ENCODE data around the gene CUBN. TPM values are rescaled to one million over a fixed set of nuclear protein-coding genes. Genes with fewer than 3 reads are reported as not detected.

The CUBN gene
- total RNA-seq, 6 experiments from 2014 or later = 0.43 to 1.7 (median 1.2) TPM

GRCh38 chr10:16991011-16991410 lies 138.6 kb downstream of the CUBN start:
- peak overlapping the region; percentile 23; the same call in 1 of the 2 replicates for H3K4me3 Mint-ChIP-seq
- DNase-seq = no peak
- no peaks in the 10 kb centered on the region; the same call in 1 of the 2 replicates for H3K27me3 Mint-ChIP-seq (ENCODE audit: insufficient read depth)
- TF ChIP-seq, protein P1, sequence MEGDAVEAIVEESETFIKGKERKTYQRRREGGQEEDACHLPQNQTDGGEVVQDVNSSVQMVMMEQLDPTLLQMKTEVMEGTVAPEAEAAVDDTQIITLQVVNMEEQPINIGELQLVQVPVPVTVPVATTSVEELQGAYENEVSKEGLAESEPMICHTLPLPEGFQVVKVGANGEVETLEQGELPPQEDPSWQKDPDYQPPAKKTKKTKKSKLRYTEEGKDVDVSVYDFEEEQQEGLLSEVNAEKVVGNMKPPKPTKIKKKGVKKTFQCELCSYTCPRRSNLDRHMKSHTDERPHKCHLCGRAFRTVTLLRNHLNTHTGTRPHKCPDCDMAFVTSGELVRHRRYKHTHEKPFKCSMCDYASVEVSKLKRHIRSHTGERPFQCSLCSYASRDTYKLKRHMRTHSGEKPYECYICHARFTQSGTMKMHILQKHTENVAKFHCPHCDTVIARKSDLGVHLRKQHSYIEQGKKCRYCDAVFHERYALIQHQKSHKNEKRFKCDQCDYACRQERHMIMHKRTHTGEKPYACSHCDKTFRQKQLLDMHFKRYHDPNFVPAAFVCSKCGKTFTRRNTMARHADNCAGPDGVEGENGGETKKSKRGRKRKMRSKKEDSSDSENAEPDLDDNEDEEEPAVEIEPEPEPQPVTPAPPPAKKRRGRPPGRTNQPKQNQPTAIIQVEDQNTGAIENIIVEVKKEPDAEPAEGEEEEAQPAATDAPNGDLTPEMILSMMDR (IDR thresholded peaks at IDR 0.05) = no peak
- H3K36me3 Mint-ChIP-seq (ENCODE audit: low read depth) = peaks cover 12% of the 10 kb centered on the region
- H3K27ac Mint-ChIP-seq = peak overlapping the region; percentile 40; the same call in 1 of the 2 replicates
- no peaks in the 10 kb centered on the region for H3K9me3 Mint-ChIP-seq
- H3K4me1 Mint-ChIP-seq (ENCODE audit: low read depth) = peaks cover 92% of the 10 kb centered on the region

- peak overlapping the region; percentile 76 for H3K27ac Mint-ChIP-seq
- TF ChIP-seq, protein P1 (IDR thresholded peaks at IDR 0.05) = peak; percentile 68
- H3K36me3 Mint-ChIP-seq (ENCODE audit: low read depth) = peaks cover 12% of the 10 kb centered on the region
- H3K4me1 Mint-ChIP-seq (ENCODE audit: low read depth) = peaks cover 92% of the 10 kb centered on the region
- peak overlapping the region; percentile 21 for H3K4me3 Mint-ChIP-seq
- H3K27me3 Mint-ChIP-seq (ENCODE audit: insufficient read depth) = no peaks in the 10 kb centered on the region; the same call in 1 of the 2 replicates
- DNase-seq = peak; percentile 88
- no peaks in the 10 kb centered on the region for H3K9me3 Mint-ChIP-seq
Measured at GRCh38 chr10:16989826-16990293, 139.8 kb downstream of the CUBN start.

DNA sequence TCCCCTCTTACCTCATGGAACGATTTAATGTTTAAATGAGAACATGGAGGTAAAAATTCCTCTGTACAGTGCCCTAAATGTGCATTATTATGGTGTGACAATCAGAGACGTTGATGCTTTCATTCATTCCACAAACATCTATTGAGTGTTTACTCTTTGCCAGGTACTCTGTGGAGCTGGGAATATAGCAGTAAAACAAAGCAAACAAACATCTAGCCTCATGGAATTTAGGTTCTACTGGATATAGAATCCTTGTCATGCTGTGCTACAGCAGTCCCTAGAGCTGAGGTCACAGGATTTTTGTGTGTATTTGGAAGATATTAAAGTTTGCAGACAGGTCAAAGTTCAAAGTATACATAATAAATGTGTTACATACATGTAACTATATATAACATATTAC lies 140.7 kb downstream of the CUBN start:
- no peak overlapping the region for H3K4me3 Mint-ChIP-seq
- TF ChIP-seq, protein P1 (IDR thresholded peaks at IDR 0.05) = no peak
- H3K27me3 Mint-ChIP-seq (ENCODE audit: insufficient read depth) = no peaks in the 10 kb centered on the region; the same call in 1 of the 2 replicates
- DNase-seq = no peak
- peaks cover 92% of the 10 kb centered on the region for H3K4me1 Mint-ChIP-seq (ENCODE audit: low read depth)
- peaks cover 12% of the 10 kb centered on the region for H3K36me3 Mint-ChIP-seq (ENCODE audit: low read depth)
- H3K9me3 Mint-ChIP-seq = no peaks in the 10 kb centered on the region
- H3K27ac Mint-ChIP-seq = peak overlapping the region; percentile 99

GRCh38 chr10:16987976-16988610 lies 141.5 kb downstream of the CUBN start:
- DNase-seq = no peak
- Mint-ChIP-seq H3K4me3 (no peak overlapping the region), H3K9me3 (no peaks in the 10 kb centered on the region), H3K27me3 (ENCODE audit: insufficient read depth) (no peaks in the 10 kb centered on the region; the same call in 1 of the 2 replicates), H3K27ac (peak overlapping the region; percentile 99), H3K36me3 (ENCODE audit: low read depth) (peaks cover 12% of the 10 kb centered on the region), H3K4me1 (ENCODE audit: low read depth) (peaks cover 85% of the 10 kb centered on the region)
- TF ChIP-seq, protein P1 (IDR thresholded peaks at IDR 0.05) = no peak

DNA sequence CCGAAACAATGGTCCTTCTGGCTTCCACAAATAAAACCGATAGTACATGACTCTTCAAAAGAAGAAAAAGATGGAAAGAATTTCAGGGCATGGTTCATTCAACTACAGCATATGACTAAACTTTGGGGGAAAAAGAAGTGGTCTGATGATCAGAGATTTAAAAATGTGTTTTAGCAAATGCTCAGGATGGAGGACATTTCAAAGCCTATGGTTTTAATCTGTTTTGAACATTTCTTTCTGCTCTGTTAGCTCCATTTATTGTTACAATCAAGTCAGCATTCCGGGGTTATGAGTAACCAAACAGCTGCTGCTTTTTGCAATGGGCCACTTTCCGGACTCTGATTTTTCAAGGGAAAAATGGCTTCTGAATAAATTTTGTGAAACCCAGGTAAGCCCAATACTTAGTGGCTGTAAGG lies 142.4 kb downstream of the CUBN start:
- no peaks in the 10 kb centered on the region for H3K9me3 Mint-ChIP-seq
- peak; percentile 69 for DNase-seq
- no peaks in the 10 kb centered on the region; the same call in 1 of the 2 replicates for H3K27me3 Mint-ChIP-seq (ENCODE audit: insufficient read depth)
- peaks cover 77% of the 10 kb centered on the region for H3K4me1 Mint-ChIP-seq (ENCODE audit: low read depth)
- H3K27ac Mint-ChIP-seq = peak overlapping the region; percentile 99
- TF ChIP-seq, protein P1 (IDR thresholded peaks at IDR 0.05) = no peak
- H3K36me3 Mint-ChIP-seq (ENCODE audit: low read depth) = peaks cover 12% of the 10 kb centered on the region
- H3K4me3 Mint-ChIP-seq = peak overlapping the region; percentile 84

Data from HFFc6 (cell line).